GM19397 (cell line): Measurements from ENCODE around the gene ARL2BP.
A peak's percentile ranks its signal among the peaks of the same experiment; 100 is the strongest.

Source experiments
- ATAC-seq: cut with Tn5 transposase; IDR thresholded peaks from one replicate; pipeline ENCODE4 v1.9.1; 2021; ENCODE audit warnings: mild to moderate bottlenecking, moderate library complexity; ENCODE audit not compliant: unreplicated experiment

ARL2BP gene

DNA sequence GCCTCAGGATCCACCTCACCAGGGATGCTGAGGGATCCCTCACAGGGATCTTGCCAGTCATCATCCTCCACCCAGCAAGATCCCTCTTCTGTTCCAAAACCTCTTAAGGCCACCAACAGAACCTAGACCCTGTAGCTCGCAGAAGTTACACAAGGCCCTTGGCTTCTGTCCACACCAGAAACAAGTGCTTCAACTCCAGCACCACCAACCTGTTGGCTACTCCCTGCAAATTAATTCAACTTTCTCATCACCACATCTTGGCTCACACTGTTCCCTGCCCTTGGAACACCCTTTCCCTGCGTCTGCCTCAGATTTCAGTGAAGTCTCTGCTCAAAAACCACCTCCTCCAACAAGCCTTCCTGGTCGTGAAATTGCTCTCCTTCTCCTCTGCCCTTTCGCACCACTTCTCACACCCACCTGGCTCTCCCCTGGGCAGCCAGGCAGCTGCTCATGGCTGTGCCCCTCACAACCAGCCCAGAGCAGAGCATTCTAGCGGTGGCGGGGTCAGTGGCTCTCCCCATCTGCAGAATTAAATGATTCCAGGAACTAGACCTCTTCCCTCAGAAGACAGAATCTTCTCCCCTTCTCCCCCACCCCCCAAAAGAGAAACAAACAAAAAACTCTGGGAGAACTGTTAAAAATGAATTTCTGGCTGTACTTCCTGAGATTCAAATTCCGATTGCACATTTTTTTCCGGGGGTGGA, 37.6 kb downstream of the ARL2BP start:
- no peak for ATAC-seq

DNA sequence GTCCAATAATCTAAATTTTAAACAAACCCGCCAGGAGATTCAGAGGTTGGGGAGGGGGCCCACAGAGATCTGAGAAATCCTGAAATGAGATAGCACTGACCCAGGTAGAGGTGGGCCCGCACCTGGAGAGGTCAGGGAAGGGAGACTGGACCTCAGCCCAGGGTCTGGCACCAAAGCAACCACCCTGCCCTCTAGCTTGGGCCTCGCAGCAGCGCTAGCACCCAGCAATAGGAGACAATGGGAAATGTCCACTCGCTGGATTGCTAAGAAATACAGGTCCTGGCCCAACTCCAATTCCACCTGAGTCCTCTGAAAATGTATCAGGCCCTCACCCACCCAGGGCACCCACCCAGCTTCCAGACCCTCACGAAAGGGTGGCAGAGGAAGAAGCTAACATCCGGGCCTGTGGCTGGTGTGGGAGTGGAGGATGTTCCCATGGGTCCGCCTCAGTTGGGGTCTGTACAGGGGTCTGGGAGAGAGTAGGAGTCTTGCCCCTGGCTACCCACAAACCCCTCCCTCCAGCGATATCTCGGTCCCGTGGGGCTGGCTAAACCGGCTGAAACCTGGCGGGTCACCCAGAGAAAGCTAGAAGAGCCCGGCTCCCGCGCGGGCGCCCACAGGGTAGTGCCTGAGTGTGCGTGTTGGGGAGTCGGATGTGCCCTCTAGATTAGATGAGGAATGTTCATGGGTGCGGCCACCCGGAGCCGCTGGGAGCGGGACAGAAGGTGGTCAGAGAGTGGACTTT, 38.3 kb downstream of the ARL2BP start:
- no peak for ATAC-seq

- no peak for ATAC-seq
Observed at GRCh38 chr16:57283959-57284208, 38.8 kb downstream of the ARL2BP start.

DNA sequence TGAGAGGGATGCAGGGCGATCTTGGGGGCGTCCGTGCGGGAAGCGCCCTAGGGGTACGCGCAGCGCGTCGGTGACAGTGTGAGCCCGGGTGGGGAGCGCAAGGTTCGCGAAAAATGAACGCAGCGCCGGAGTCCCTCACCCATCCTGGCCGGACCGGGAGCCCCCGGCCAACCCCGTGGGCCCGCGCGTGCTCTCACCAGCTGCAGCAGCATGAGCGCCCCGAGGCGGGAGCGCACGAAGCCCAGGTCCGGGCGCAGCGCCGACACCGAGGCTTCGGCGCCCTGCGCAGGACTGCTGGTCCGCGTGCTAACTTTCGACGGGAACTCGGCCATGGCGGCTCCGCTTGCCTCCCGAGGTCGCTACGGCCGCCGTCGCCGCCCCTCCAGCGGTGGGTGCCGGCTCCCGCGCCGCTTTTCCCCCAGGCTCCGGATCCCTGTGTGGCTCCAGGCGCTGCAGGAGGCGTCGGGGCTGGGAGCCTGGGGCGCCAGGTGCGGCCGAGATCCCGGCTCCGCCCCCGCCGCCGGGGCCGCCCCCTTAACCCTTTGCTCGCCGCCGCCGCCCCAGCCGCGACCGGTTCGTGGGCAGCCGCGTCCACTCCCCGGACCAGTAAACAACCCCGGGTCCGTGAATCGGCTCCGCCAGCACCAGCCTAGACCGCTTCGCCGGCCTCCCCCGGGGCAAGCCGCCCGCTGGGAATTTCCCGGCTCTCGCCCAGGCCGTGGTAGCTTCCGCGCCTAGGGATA, 39.3 kb downstream of the ARL2BP start, which contains the start of gene PLLP:
PLLP (minus strand) TSS at position 464 of the 743 bp plus-strand sequence; CDS start at position 332, 132 bp downstream.
- no peak for ATAC-seq

DNA sequence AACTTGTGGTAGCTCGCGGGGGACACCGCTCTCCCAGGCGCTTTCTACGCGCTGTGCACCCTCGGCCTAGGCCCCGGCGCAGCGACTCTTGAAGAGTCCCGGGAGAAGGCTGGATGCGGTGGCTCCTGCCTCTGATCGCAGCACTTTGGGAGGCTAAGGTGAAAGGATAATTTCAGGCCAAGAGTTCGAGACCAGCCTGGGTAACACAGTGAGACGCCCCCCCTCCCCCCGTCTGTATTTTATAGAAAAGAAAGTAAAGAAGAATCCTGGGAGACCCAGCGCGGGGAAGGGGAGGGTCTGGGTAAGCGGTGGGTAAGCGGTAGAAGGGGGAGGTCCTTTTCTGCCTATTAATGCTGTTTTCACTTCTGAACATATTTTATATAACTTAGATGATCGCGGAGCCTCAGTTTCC, 39.9 kb downstream of the ARL2BP start:
- no peak for ATAC-seq

DNA sequence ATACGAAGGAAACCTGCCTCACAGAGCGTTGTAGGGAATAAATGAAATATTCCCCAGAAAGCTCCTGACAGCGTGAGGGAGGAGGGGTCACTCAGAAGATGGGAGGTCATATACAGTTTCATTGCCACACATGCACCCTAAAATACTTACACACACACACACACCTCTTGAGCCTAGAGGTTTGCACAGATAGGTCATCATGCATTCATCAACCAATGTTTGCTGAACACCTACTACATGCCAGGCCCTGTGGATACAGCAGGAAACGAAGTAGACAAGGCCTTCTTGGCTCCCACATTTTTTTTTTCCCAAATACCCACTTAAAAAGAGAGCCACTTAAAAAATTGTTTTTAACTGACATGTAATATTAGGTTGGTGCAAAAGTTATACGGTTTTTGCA, 40.3 kb downstream of the ARL2BP start:
- no peak for ATAC-seq

DNA sequence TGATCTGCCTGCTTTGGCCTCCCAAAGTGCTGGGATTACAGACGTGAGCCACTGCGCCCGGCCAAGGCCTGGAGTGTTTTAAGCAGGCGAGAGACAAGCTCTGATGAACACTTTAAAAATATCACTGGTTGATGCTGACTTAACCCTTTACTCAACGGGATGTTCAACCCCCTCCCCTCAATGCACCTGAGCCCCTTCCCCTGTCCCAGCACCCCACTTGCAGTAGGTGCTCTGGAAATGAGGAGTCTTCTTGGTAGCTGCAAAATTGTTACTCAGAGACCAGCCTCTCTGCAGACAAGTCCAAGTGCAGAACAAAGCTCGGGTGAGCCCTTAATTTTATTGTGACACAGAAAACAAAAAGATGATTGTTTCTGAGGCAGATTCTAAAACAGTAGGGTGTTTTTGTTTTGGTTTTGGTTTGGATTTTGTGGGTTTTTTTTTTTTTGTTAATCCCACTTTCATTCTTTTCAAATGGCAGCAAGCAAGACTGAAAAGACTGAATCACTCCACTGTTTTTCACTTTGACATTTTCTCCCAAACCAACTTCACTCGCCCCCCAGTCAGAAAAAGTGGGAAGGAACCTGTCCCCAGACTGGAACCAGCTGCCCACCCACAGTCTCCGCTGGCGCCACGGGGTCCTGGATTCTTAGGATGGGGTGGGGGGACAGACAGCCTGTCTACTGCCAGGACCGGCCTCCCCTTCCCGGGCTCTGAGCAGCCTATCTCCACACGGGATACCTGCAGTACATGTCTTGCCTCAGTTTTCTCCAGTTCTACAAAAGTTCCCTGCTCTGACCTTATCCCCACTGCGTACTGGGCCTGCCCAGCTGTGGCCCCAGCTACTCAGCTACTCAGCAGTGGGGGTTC, 44.6 kb downstream of the ARL2BP start:
- no peak for ATAC-seq

DNA sequence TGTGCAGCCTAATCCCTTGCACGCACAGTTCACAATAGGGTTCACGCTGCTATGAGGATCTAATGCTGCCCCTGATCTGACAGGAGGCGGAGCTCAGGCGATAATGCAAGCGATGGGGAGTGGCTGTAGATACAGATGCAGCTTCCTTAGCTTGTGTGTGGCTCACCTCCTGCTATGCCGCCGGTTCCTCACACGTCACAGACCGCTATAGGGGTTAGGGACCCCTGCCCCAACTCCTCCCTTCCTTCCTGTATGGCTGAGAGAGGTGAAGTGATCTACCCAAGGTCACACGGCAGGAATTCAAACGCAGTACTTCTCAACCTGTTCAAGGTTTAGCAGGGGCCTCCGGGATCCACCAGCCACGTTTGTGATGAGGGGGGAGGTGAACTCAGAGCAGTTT, 52.8 kb downstream of the ARL2BP start:
- no peak for ATAC-seq

GRCh38 chr16:57299009-57299718, 54.1 kb downstream of the ARL2BP start:
- ATAC-seq: peak; percentile 7

GRCh38 chr16:57299719-57300386, 54.8 kb downstream of the ARL2BP start:
- peak; percentile 46 for ATAC-seq

DNA sequence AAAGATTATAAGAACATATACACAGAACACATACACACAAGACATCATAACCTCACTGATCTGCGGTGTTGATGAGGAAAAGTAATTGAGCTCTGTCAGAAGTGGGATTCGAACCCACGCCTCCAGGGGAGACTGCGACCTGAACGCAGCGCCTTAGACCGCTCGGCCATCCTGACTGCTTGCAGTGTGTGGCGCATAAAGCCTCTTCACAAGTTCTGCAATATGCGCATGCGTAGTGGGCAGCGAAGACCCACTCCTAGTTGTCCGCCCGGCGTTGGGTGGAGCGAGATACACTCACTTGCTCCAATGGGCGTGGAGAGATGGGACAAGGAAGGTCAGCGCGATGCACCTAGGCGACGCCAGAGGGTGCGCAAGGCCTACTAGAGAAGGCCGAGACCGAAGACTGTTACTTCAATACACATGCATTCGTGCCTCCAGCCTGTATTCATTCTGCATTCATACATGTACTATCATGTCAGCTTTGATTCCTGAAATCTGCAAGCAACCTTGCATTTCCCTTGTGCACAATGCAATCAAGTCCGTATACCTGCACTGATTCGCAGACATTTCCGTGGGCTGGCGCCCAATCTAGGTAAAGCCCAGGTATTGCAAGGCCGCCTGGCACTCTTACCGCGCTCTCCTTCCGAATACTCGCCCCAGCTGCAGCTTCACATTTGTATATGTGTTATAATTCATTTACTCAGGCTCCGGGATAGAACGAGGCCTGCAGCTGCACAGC, 55.5 kb downstream of the ARL2BP start:
- peak; percentile 83 for ATAC-seq

DNA sequence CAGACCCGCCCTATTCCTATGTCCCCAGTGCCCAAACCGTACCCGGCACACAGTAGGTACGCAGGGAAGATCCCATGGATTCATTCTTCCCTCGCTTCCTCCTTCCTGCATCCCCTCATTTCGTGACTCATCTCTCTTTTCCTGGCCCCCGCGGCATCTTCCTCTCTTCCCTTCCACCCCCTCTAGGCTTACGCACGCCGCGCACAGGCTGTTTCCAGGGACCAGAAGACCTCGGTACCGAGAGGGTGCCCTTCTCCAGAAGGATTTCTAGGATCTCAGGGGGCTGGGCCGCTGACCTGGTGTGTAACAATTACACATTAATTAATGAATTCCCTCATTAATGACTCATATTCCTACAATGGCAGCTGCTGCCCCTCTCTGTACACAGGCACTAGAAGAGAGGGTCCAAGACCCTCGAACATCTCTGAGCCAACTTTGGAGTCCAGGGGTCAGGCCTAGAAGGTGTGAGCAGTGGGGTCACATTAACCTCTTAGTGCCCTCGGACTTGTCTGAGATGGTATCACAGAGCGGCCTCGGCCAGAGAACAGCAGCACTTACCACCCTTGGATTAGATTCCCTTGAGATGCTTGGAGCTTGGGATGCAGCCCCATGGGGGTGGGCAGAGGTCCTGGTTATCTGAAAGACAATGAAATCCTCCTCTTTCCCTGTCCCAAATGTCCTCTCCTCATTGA, 56.2 kb downstream of the ARL2BP start:
- ATAC-seq: no peak
